ENCODE data around the gene CDC23.

Gene CDC23

DNA sequence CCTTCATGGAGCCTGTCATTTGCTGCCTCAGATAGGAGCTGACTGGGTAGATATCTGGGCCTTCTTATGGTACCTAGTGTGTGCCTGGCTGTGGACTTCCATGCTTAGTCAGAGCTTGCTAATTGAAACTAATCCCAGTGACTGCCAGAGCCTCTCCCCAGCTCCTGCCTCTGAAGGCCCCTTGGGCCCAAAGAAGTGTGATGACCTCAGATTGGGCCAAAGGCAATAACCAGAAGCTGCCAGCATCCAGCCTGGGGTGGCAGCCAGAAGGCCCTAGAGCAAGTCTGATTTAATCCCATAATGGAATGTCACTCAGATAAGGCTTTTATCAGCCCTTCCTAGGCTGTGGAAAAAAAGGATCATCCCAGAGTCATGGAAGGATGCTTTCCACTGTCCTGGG is 17.1 kb upstream of the CDC23 start:
- Histone ChIP-seq H2AFZ (ENCODE audit: low read length) (no peak overlapping the region), H2AK5ac (ENCODE audit: low read depth, low read length) (no peak overlapping the region), H3K4me1 (ENCODE audit: control insufficient read depth in 2 of 2, insufficient read depth in 1 of 2, low read depth in 1 of 2, low read length in 2 of 2) (no peaks in the 10 kb centered on the region), H3K27ac (replicated peaks; ENCODE audit: low read length) (no peak overlapping the region), H3K79me1 (ENCODE audit: low read depth, low read length) (no peaks in the 10 kb centered on the region), H2BK15ac (ENCODE audit: low read length) (no peak overlapping the region), H2BK120ac (ENCODE audit: low read depth, low read length) (no peak overlapping the region), H4K91ac (ENCODE audit: low read depth, low read length, poor library complexity) (no peak overlapping the region), H3K4me2 (ENCODE audit: insufficient read depth, low read length, poor library complexity, severe bottlenecking) (no peak overlapping the region), H3K9ac (ENCODE audit: low read depth, low read length, poor library complexity) (no peak overlapping the region), H3K18ac (ENCODE audit: low read length) (no peak overlapping the region), H4K8ac (ENCODE audit: low read depth, low read length) (no peak overlapping the region), H3K4me3 (ENCODE audit: low read length in 2 of 2) (no peak overlapping the region), H2BK5ac (ENCODE audit: low read length) (no peak overlapping the region), H3K23ac (ENCODE audit: low read depth, low read length, poor library complexity) (no peak overlapping the region), H3K36me3 (replicated peaks in 1 of 2; ENCODE audit: control insufficient read depth in 2 of 2, insufficient read depth in 2 of 2, low read length in 2 of 2) (no peaks in the 10 kb centered on the region), H3K27me3 (ENCODE audit: control insufficient read depth in 3 of 3, insufficient read depth in 3 of 3, low read depth in 1 of 3, low read length in 3 of 3) (peaks cover 0 to 5% (median 0%) of the 10 kb centered on the region in 3 experiments), H3K9me3 (replicated peaks in 1 of 2; ENCODE audit: control insufficient read depth in 2 of 2, insufficient read depth in 1 of 2, low read depth in 1 of 2, low read length in 2 of 2) (peaks cover 3 to 4% of the 10 kb centered on the region in 2 donors), H3K4ac (ENCODE audit: low read length) (no peak overlapping the region), H2BK12ac (ENCODE audit: low read length) (no peak overlapping the region), H3K14ac (ENCODE audit: low read length) (no peak overlapping the region)
- DNase-seq (ENCODE audit: low spot score), result no peak

GRCh38 chr5:138229387-138229786 is 16.3 kb upstream of the CDC23 start:
- peak overlapping the region; percentile 9 for H3K14ac ChIP-seq (ENCODE audit: low read length)
- H3K36me3 ChIP-seq (replicated peaks in 1 of 2; ENCODE audit: control insufficient read depth in 2 of 2, insufficient read depth in 2 of 2, low read length in 2 of 2), result no peaks in the 10 kb centered on the region
- no peak overlapping the region for H2BK15ac ChIP-seq (ENCODE audit: low read length)
- no peak overlapping the region for H3K4ac ChIP-seq (ENCODE audit: low read length)
- no peak for DNase-seq (ENCODE audit: low spot score)
- no peak overlapping the region for H4K91ac ChIP-seq (ENCODE audit: low read depth, low read length, poor library complexity)
- H3K27ac ChIP-seq (replicated peaks; ENCODE audit: low read length), result no peak overlapping the region
- H3K9me3 ChIP-seq (replicated peaks in 1 of 2; ENCODE audit: control insufficient read depth in 2 of 2, insufficient read depth in 1 of 2, low read depth in 1 of 2, low read length in 2 of 2), result peaks cover 3 to 4% of the 10 kb centered on the region in 2 donors
- no peak overlapping the region for H3K4me3 ChIP-seq (ENCODE audit: low read length in 2 of 2)
- no peak overlapping the region for H3K18ac ChIP-seq (ENCODE audit: low read length)
- H2AFZ ChIP-seq (ENCODE audit: low read length), result no peak overlapping the region
- H2BK12ac ChIP-seq (ENCODE audit: low read length), result no peak overlapping the region
- H3K79me1 ChIP-seq (ENCODE audit: low read depth, low read length), result no peaks in the 10 kb centered on the region
- no peak overlapping the region for H4K8ac ChIP-seq (ENCODE audit: low read depth, low read length)
- H3K23ac ChIP-seq (ENCODE audit: low read depth, low read length, poor library complexity), result no peak overlapping the region
- H3K4me1 ChIP-seq (ENCODE audit: control insufficient read depth in 2 of 2, insufficient read depth in 1 of 2, low read depth in 1 of 2, low read length in 2 of 2), result no peaks in the 10 kb centered on the region
- H2BK5ac ChIP-seq (ENCODE audit: low read length), result no peak overlapping the region
- no peak overlapping the region for H2BK120ac ChIP-seq (ENCODE audit: low read depth, low read length)
- WGBS, 2 donors (ENCODE audit: extremely low coverage in 2 of 2, insufficient read length in 2 of 2, insufficient replicate concordance in 1 of 2), result no CpG with 5 or more reads among the region's 6 CpGs
- no peak overlapping the region for H3K4me2 ChIP-seq (ENCODE audit: insufficient read depth, low read length, poor library complexity, severe bottlenecking)
- H2AK5ac ChIP-seq (ENCODE audit: low read depth, low read length), result no peak overlapping the region
- H3K27me3 ChIP-seq (ENCODE audit: control insufficient read depth in 3 of 3, insufficient read depth in 3 of 3, low read depth in 1 of 3, low read length in 3 of 3), result peaks cover 0 to 5% (median 0%) of the 10 kb centered on the region in 3 experiments
- H3K9ac ChIP-seq (ENCODE audit: low read depth, low read length, poor library complexity), result no peak overlapping the region

- Histone ChIP-seq H2AK5ac (ENCODE audit: low read depth, low read length) (no peak overlapping the region), H3K4me1 (ENCODE audit: control insufficient read depth in 2 of 2, insufficient read depth in 1 of 2, low read depth in 1 of 2, low read length in 2 of 2) (no peaks in the 10 kb centered on the region), H3K27me3 (ENCODE audit: control insufficient read depth in 3 of 3, insufficient read depth in 3 of 3, low read depth in 1 of 3, low read length in 3 of 3) (peaks cover 0 to 13% (median 0%) of the 10 kb centered on the region in 3 experiments), H3K9me3 (replicated peaks in 1 of 2; ENCODE audit: control insufficient read depth in 2 of 2, insufficient read depth in 1 of 2, low read depth in 1 of 2, low read length in 2 of 2) (peaks cover 3 to 4% of the 10 kb centered on the region in 2 donors), H2BK5ac (ENCODE audit: low read length) (no peak overlapping the region), H2BK120ac (ENCODE audit: low read depth, low read length) (no peak overlapping the region), H3K36me3 (replicated peaks in 1 of 2; ENCODE audit: control insufficient read depth in 2 of 2, insufficient read depth in 2 of 2, low read length in 2 of 2) (no peaks in the 10 kb centered on the region), H3K79me1 (ENCODE audit: low read depth, low read length) (no peaks in the 10 kb centered on the region), H3K18ac (ENCODE audit: low read length) (no peak overlapping the region), H4K91ac (ENCODE audit: low read depth, low read length, poor library complexity) (no peak overlapping the region), H3K9ac (ENCODE audit: low read depth, low read length, poor library complexity) (no peak overlapping the region), H4K8ac (ENCODE audit: low read depth, low read length) (no peak overlapping the region), H2BK15ac (ENCODE audit: low read length) (no peak overlapping the region), H2BK12ac (ENCODE audit: low read length) (no peak overlapping the region), H3K4me3 (ENCODE audit: low read length in 2 of 2) (no peak overlapping the region), H2AFZ (ENCODE audit: low read length) (no peak overlapping the region), H3K4me2 (ENCODE audit: insufficient read depth, low read length, poor library complexity, severe bottlenecking) (no peak overlapping the region), H3K27ac (replicated peaks; ENCODE audit: low read length) (no peak overlapping the region), H3K14ac (ENCODE audit: low read length) (no peak overlapping the region), H3K4ac (ENCODE audit: low read length) (no peak overlapping the region), H3K23ac (ENCODE audit: low read depth, low read length, poor library complexity) (no peak overlapping the region)
- no peak for DNase-seq (ENCODE audit: low spot score)
Measured at GRCh38 chr5:138226910-138227309, 13.8 kb upstream of the CDC23 start.

GRCh38 chr5:138224712-138225111 is 11.6 kb upstream of the CDC23 start:
- no peak overlapping the region for H3K14ac ChIP-seq (ENCODE audit: low read length)
- H2BK120ac ChIP-seq (ENCODE audit: low read depth, low read length), result no peak overlapping the region
- no peak overlapping the region for H2BK12ac ChIP-seq (ENCODE audit: low read length)
- no peak overlapping the region for H3K4ac ChIP-seq (ENCODE audit: low read length)
- no peaks in the 10 kb centered on the region for H3K79me1 ChIP-seq (ENCODE audit: low read depth, low read length)
- no peak overlapping the region for H3K4me3 ChIP-seq (ENCODE audit: low read length in 2 of 2)
- H3K9me3 ChIP-seq (replicated peaks in 1 of 2; ENCODE audit: control insufficient read depth in 2 of 2, insufficient read depth in 1 of 2, low read depth in 1 of 2, low read length in 2 of 2), result peaks cover 3 to 4% of the 10 kb centered on the region in 2 donors
- no peak overlapping the region for H2BK15ac ChIP-seq (ENCODE audit: low read length)
- WGBS, 2 donors (ENCODE audit: extremely low coverage in 2 of 2, insufficient read length in 2 of 2, insufficient replicate concordance in 1 of 2), result no CpG with 5 or more reads among the region's 6 CpGs
- DNase-seq (ENCODE audit: low spot score), result no peak
- H3K27me3 ChIP-seq (ENCODE audit: control insufficient read depth in 3 of 3, insufficient read depth in 3 of 3, low read depth in 1 of 3, low read length in 3 of 3), result peaks cover 0 to 8% (median 0%) of the 10 kb centered on the region in 3 experiments
- no peak overlapping the region for H2AFZ ChIP-seq (ENCODE audit: low read length)
- H3K27ac ChIP-seq (replicated peaks; ENCODE audit: low read length), result no peak overlapping the region
- H3K4me2 ChIP-seq (ENCODE audit: insufficient read depth, low read length, poor library complexity, severe bottlenecking), result no peak overlapping the region
- no peaks in the 10 kb centered on the region for H3K36me3 ChIP-seq (replicated peaks in 1 of 2; ENCODE audit: control insufficient read depth in 2 of 2, insufficient read depth in 2 of 2, low read length in 2 of 2)
- no peak overlapping the region for H2BK5ac ChIP-seq (ENCODE audit: low read length)
- H2AK5ac ChIP-seq (ENCODE audit: low read depth, low read length), result no peak overlapping the region
- H3K18ac ChIP-seq (ENCODE audit: low read length), result no peak overlapping the region
- no peak overlapping the region for H4K91ac ChIP-seq (ENCODE audit: low read depth, low read length, poor library complexity)
- no peaks in the 10 kb centered on the region for H3K4me1 ChIP-seq (ENCODE audit: control insufficient read depth in 2 of 2, insufficient read depth in 1 of 2, low read depth in 1 of 2, low read length in 2 of 2)
- no peak overlapping the region for H3K9ac ChIP-seq (ENCODE audit: low read depth, low read length, poor library complexity)
- H4K8ac ChIP-seq (ENCODE audit: low read depth, low read length), result no peak overlapping the region
- no peak overlapping the region for H3K23ac ChIP-seq (ENCODE audit: low read depth, low read length, poor library complexity)
